Measurements from ENCODE around the gene DCAF8.

GRCh38 chr1:160238408-160238807 is 23.9 kb downstream of the DCAF8 start:
- TF ChIP-seq, protein P1, sequence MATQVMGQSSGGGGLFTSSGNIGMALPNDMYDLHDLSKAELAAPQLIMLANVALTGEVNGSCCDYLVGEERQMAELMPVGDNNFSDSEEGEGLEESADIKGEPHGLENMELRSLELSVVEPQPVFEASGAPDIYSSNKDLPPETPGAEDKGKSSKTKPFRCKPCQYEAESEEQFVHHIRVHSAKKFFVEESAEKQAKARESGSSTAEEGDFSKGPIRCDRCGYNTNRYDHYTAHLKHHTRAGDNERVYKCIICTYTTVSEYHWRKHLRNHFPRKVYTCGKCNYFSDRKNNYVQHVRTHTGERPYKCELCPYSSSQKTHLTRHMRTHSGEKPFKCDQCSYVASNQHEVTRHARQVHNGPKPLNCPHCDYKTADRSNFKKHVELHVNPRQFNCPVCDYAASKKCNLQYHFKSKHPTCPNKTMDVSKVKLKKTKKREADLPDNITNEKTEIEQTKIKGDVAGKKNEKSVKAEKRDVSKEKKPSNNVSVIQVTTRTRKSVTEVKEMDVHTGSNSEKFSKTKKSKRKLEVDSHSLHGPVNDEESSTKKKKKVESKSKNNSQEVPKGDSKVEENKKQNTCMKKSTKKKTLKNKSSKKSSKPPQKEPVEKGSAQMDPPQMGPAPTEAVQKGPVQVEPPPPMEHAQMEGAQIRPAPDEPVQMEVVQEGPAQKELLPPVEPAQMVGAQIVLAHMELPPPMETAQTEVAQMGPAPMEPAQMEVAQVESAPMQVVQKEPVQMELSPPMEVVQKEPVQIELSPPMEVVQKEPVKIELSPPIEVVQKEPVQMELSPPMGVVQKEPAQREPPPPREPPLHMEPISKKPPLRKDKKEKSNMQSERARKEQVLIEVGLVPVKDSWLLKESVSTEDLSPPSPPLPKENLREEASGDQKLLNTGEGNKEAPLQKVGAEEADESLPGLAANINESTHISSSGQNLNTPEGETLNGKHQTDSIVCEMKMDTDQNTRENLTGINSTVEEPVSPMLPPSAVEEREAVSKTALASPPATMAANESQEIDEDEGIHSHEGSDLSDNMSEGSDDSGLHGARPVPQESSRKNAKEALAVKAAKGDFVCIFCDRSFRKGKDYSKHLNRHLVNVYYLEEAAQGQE (IDR thresholded peaks at IDR 0.05; ENCODE audit: unreplicated experiment): no peak
- TF ChIP-seq CTCF (conservative IDR thresholded peaks at IDR 0.05; ENCODE audit: low read depth in 2 of 2): no peak
- no peak for TF ChIP-seq EZH2phosphoT487 (IDR thresholded peaks at IDR 0.05; ENCODE audit: unreplicated experiment)
- no peak for TF ChIP-seq POLR2AphosphoS5 (IDR thresholded peaks at IDR 0.05; ENCODE audit: low read depth)
- TF ChIP-seq CREB1 (CRISPR knock-in tag; IDR thresholded peaks at IDR 0.05; ENCODE audit: low read depth): no peak

Measured in GM23338 (cell line).